HEK293 (cell line): ENCODE measurements around the gene NOM1.

ENCODE experiments used
- CTCF ChIA-PET: fragments of 350-600 bp; formaldehyde crosslinking; extraction: SDS; loops from one replicate; lab custom pipeline; 2021; ENCODE audit warnings: antibody characterized with exemption; lab: Yijun Ruan, JAX
- POLR2A ChIA-PET: fragments of 300-600 bp; formaldehyde crosslinking; extraction: SDS; loops from one replicate; lab custom pipeline; 2020; ENCODE audit warnings: antibody characterized with exemption, inconsistent platforms; lab: Yijun Ruan, JAX
- H3K27ac ChIP-seq: fragments of 200-500 bp; sonication (Bioruptor generic); 2 replicates; pipeline ENCODE4 v1.5.1; 2014; ENCODE audit warnings: low read depth, low read length, control low read depth, inconsistent platforms; ENCODE audit errors: extremely low read depth
- H3K36me3 ChIP-seq, 2 experiments: fragments of 200-500 bp in 1 of 2; sonication (Bioruptor generic) in 1 of 2; 1 replicate in 1 of 2; 2 replicates in 1 of 2; pipeline ENCODE4 v1.5.1; 2014 to 2017; ENCODE audit warnings: inconsistent platforms in 2 of 2, low read length in 2 of 2; ENCODE audit not compliant: control insufficient read depth in 2 of 2, insufficient read depth in 1 of 2
- H3K4me1 ChIP-seq: fragments of 200-500 bp; sonication (Bioruptor generic); 2 replicates; pipeline ENCODE4 v1.5.1; 2014; ENCODE audit warnings: mild to moderate bottlenecking, low read length, inconsistent platforms; ENCODE audit not compliant: control insufficient read depth, insufficient read depth
- H3K4me3 ChIP-seq: 2 replicates; pipeline ENCODE4 v1.5.1; 2011; ENCODE audit warnings: low read depth, mild to moderate bottlenecking, control low read depth, low read length, moderate library complexity
- H3K9me3 ChIP-seq: fragments of 200-500 bp; sonication (Bioruptor generic); 2 replicates; pipeline ENCODE4 v1.5.1; 2014; ENCODE audit warnings: low read depth, low read length, inconsistent platforms; ENCODE audit not compliant: control insufficient read depth, insufficient read depth
- FEZF1 ChIP-seq: fragments of 450-650 bp; formaldehyde crosslinking; IDR thresholded peaks from 2 replicates; pipeline ENCODE4 v1.5.1; 2016; ENCODE audit warnings: missing biosample characterization, missing genetic modification characterization
- GLIS2 ChIP-seq: fragments of 450-650 bp; formaldehyde crosslinking; IDR thresholded peaks from 2 replicates; pipeline ENCODE4 v1.5.1; 2016; ENCODE audit warnings: missing biosample characterization, missing genetic modification characterization
- HOXA7 ChIP-seq: sonication (generic); formaldehyde crosslinking; IDR thresholded peaks from 2 replicates; pipeline ENCODE4 v1.8.1; 2022; ENCODE audit warnings: missing genetic modification reagents, borderline replicate concordance
- HOXD13 ChIP-seq: sonication (generic); formaldehyde crosslinking; IDR thresholded peaks from 2 replicates; pipeline ENCODE4 v1.8.0; 2022; ENCODE audit warnings: missing genetic modification reagents, borderline replicate concordance
- OVOL3 ChIP-seq: fragments of 450-650 bp; formaldehyde crosslinking; IDR thresholded peaks from 2 replicates; pipeline ENCODE4 v1.5.1; 2016; ENCODE audit warnings: missing biosample characterization, missing genetic modification characterization
- PRDM1 ChIP-seq: fragments of 450-650 bp; formaldehyde crosslinking; IDR thresholded peaks from 2 replicates; pipeline ENCODE4; 2016; ENCODE audit warnings: missing biosample characterization, missing genetic modification characterization
- SP2 ChIP-seq: fragments of 450-650 bp; formaldehyde crosslinking; IDR thresholded peaks from 2 replicates; pipeline ENCODE4 v1.5.1; 2016; ENCODE audit warnings: missing biosample characterization, missing genetic modification characterization
- SP7 ChIP-seq: fragments of 450-650 bp; formaldehyde crosslinking; IDR thresholded peaks from 2 replicates; pipeline ENCODE4 v1.5.1; 2016; ENCODE audit warnings: missing biosample characterization, missing genetic modification characterization
- ZBTB20 ChIP-seq: fragments of 450-650 bp; formaldehyde crosslinking; IDR thresholded peaks from 2 replicates; pipeline ENCODE4 v1.5.1; 2016; ENCODE audit warnings: missing biosample characterization, missing genetic modification characterization
- ZBTB7A ChIP-seq: fragments of 450-650 bp; formaldehyde crosslinking; IDR thresholded peaks from 2 replicates; pipeline ENCODE4 v1.5.1; 2016; ENCODE audit warnings: low read depth, missing biosample characterization, missing genetic modification characterization
- ZNF114 ChIP-seq: fragments of 450-650 bp; formaldehyde crosslinking; IDR thresholded peaks from 2 replicates; pipeline ENCODE4 v1.5.0; 2017; ENCODE audit warnings: missing biosample characterization, missing genetic modification characterization
- ZNF121 ChIP-seq: fragments of 450-650 bp; formaldehyde crosslinking; IDR thresholded peaks from 2 replicates; pipeline ENCODE4 v1.5.1; 2016; ENCODE audit warnings: missing biosample characterization, missing genetic modification characterization
- ZNF211 ChIP-seq: fragments of 450-650 bp; formaldehyde crosslinking; IDR thresholded peaks from 2 replicates; pipeline ENCODE4 v1.5.1; 2016; ENCODE audit warnings: low read depth, missing biosample characterization, missing genetic modification characterization
- ZNF23 ChIP-seq: fragments of 450-650 bp; formaldehyde crosslinking; IDR thresholded peaks from 2 replicates; pipeline ENCODE4 v1.5.1; 2016; ENCODE audit warnings: missing biosample characterization, missing genetic modification characterization, borderline replicate concordance
- ZNF239 ChIP-seq: fragments of 450-650 bp; formaldehyde crosslinking; IDR thresholded peaks from 2 replicates; pipeline ENCODE4 v1.5.1; 2016; ENCODE audit warnings: missing biosample characterization, missing genetic modification characterization
- ZNF423 ChIP-seq: fragments of 450-650 bp; formaldehyde crosslinking; IDR thresholded peaks from 2 replicates; pipeline ENCODE4 v1.5.1; 2016; ENCODE audit warnings: missing biosample characterization, missing genetic modification characterization
- ZNF529 ChIP-seq: fragments of 450-650 bp; formaldehyde crosslinking; IDR thresholded peaks from 2 replicates; pipeline ENCODE4 v1.5.1; 2017; ENCODE audit warnings: missing genetic modification characterization, missing biosample characterization; ENCODE audit not compliant: insufficient replicate concordance
- ZNF549 ChIP-seq: fragments of 450-650 bp; IDR thresholded peaks from 2 replicates; pipeline ENCODE4 v1.5.1; 2018; ENCODE audit warnings: missing biosample characterization, missing genetic modification characterization, mild to moderate bottlenecking, inconsistent platforms, moderate library complexity
- ZNF600 ChIP-seq: fragments of 450-650 bp; formaldehyde crosslinking; IDR thresholded peaks from 2 replicates; pipeline ENCODE4 v1.5.1; 2016; ENCODE audit warnings: missing biosample characterization, missing genetic modification characterization
- ZNF747 ChIP-seq: fragments of 450-650 bp; formaldehyde crosslinking; IDR thresholded peaks from 2 replicates; pipeline ENCODE4 v1.5.1; 2016; ENCODE audit warnings: missing biosample characterization, missing genetic modification characterization
- ZNF76 ChIP-seq: fragments of 450-650 bp; formaldehyde crosslinking; IDR thresholded peaks from 2 replicates; pipeline ENCODE4; 2016; ENCODE audit warnings: low read depth, missing biosample characterization, missing genetic modification characterization, borderline replicate concordance
- ZNF777 ChIP-seq: fragments of 450-650 bp; formaldehyde crosslinking; IDR thresholded peaks from 2 replicates; pipeline ENCODE4 v1.5.1; 2017; ENCODE audit warnings: missing biosample characterization, missing genetic modification characterization, borderline replicate concordance
- ZSCAN23 ChIP-seq: fragments of 450-650 bp; formaldehyde crosslinking; IDR thresholded peaks from 2 replicates; pipeline ENCODE4 v1.5.1; 2016; ENCODE audit warnings: missing biosample characterization, missing genetic modification characterization
- ZXDB ChIP-seq: fragments of 450-650 bp; formaldehyde crosslinking; IDR thresholded peaks from 2 replicates; pipeline ENCODE4 v1.5.1; 2016; ENCODE audit warnings: missing biosample characterization, missing genetic modification characterization
- TF ChIP-seq, protein P1 (sequence below): fragments of 450-650 bp; formaldehyde crosslinking; IDR thresholded peaks from 2 replicates; pipeline ENCODE4 v1.5.1; 2016; ENCODE audit warnings: missing biosample characterization, missing genetic modification characterization
- TF ChIP-seq, protein P2 (sequence below): IDR thresholded peaks from 2 replicates; pipeline ENCODE4 v1.6.1; 2011; ENCODE audit warnings: mild to moderate bottlenecking, low read depth, low read length, borderline replicate concordance
- TF ChIP-seq, protein P3 (sequence below): sonication (generic); formaldehyde crosslinking; IDR thresholded peaks from 2 replicates; pipeline ENCODE4 v1.8.1; 2022; ENCODE audit warnings: mild to moderate bottlenecking, moderate library complexity, missing genetic modification reagents
- TF ChIP-seq, protein P4 (sequence below): fragments of 450-650 bp; formaldehyde crosslinking; IDR thresholded peaks from 2 replicates; pipeline ENCODE4 v1.5.1; 2016; ENCODE audit warnings: missing biosample characterization, missing genetic modification characterization
- TF ChIP-seq, protein P5 (sequence below): fragments of 450-650 bp; formaldehyde crosslinking; IDR thresholded peaks from 2 replicates; pipeline ENCODE4 v1.5.1; 2017; ENCODE audit warnings: missing biosample characterization, missing genetic modification characterization

Gene NOM1

DNA sequence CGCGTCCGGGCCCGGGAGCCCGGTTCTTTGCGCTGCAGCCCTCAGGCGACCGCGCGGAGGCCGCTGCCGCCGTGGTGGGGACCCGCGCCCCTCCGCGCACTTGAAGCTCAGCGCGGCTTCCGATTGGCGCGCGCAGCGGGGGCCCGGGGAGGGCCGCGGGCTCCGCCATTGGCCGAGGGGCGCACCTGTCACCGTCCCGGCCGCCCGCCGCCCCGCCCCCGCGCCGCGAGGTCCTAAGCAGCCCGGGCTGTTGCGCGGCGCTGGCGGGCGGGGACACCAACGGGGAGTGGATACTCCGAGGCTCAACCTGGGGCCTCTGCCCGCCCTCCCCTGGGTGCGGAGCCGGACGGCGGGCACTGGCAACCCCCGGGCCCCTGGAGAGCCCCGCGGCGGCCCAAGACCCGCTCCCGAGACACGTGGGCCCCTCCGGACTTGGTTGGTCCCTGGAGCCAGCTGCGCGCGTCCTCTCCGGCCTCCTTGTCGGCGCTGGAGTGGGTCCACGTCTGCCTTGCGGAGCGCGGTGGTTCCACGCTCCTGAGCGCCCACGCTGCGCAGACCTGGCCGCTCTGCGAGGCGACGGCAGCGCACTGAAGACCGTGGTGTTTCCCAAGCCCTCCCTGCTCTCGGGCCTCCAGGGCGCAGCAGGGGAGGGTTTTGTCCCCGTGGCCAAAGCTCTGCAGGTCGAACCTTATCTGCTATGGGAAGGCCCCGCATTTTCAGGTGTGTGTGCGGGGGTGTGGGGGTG is 61.2 kb downstream of the NOM1 start, which contains the start of gene MNX1 (continued):
- TF ChIP-seq ZNF529 (tag by site-specific recombination) (no peak), SP2 (tag by site-specific recombination) (0 out of 2 replicates have a peak, but pooled peaks have one; percentile 10), HOXD13 (CRISPR knock-in tag) (no peak), ZNF549 (tag by site-specific recombination) (no peak), ZNF777 (tag by site-specific recombination) (peak; percentile 77; the same call in 1 of the 2 replicates), ZNF23 (tag by site-specific recombination) (no peak), GLIS2 (tag by site-specific recombination) (peak; percentile 60), PRDM1 (no peak)
- TF ChIP-seq, protein P1, sequence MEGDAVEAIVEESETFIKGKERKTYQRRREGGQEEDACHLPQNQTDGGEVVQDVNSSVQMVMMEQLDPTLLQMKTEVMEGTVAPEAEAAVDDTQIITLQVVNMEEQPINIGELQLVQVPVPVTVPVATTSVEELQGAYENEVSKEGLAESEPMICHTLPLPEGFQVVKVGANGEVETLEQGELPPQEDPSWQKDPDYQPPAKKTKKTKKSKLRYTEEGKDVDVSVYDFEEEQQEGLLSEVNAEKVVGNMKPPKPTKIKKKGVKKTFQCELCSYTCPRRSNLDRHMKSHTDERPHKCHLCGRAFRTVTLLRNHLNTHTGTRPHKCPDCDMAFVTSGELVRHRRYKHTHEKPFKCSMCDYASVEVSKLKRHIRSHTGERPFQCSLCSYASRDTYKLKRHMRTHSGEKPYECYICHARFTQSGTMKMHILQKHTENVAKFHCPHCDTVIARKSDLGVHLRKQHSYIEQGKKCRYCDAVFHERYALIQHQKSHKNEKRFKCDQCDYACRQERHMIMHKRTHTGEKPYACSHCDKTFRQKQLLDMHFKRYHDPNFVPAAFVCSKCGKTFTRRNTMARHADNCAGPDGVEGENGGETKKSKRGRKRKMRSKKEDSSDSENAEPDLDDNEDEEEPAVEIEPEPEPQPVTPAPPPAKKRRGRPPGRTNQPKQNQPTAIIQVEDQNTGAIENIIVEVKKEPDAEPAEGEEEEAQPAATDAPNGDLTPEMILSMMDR (tag by site-specific recombination), result 0 out of 2 replicates have a peak, but pooled peaks have one; percentile 10
- TF ChIP-seq, protein P2, sequence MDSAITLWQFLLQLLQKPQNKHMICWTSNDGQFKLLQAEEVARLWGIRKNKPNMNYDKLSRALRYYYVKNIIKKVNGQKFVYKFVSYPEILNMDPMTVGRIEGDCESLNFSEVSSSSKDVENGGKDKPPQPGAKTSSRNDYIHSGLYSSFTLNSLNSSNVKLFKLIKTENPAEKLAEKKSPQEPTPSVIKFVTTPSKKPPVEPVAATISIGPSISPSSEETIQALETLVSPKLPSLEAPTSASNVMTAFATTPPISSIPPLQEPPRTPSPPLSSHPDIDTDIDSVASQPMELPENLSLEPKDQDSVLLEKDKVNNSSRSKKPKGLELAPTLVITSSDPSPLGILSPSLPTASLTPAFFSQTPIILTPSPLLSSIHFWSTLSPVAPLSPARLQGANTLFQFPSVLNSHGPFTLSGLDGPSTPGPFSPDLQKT, result no peak
- TF ChIP-seq, all 188 proteins: peak for 42

DNA sequence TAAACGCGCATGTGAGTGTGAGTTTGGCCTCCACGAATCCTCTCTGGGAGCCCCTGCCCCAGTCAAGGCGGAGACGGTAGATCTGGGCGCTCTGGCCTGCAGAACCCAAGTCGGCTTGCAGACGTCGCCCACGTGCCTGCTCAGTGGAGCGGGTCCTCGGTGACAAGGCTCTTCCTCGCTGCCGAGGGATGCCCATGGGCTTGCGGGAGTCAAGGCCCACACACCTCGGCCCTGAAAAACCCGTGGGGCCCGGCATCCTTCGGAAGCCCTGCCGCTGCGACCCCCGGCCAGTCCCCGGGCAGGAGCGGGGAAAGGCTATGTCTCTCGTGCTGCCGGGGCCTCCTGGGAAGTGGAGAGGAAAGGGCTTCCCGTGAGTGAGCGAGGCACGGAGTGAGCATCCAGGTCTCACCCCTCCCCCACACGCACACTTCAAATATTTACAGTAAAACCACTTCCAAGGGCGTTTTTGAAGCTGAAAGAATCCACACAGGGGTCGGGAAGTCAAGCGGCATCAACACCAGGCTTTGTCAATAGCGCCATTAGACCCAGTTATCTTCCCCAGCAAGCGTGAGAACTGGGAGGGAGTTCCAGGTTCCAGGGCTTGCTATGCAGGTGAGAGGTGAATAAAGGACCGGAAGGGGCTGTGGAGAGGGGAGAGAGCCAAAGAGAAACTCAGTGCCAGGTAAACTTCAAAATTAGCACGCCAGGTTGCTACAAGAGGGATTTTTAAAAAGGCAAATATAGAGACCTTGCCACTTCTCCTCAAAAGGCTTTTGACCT is 62.0 kb downstream of the NOM1 start:
- H3K9me3 ChIP-seq, result no peaks in the 10 kb centered on the region
- peak overlapping the region; percentile 59 for H3K4me3 ChIP-seq
- POLR2A ChIA-PET, result interaction anchor here (0.6 to 1.5 kb wide), 4 partner anchors 11 to 55 kb away, joined by 3 to 7 read pairs (median 6); no protein-coding TSS in a partner anchor
- H3K36me3 ChIP-seq, result peaks cover 0 to 2% of the 10 kb centered on the region in 2 experiments; a peak in 2 of 3 replicates
- CTCF ChIA-PET, result interaction anchor here (0.7 kb wide), 1 partner anchor 125 kb away, joined by 4 read pairs; no protein-coding TSS in a partner anchor
- H3K27ac ChIP-seq, result peak overlapping the region; percentile 55; the same call in 1 of the 2 replicates
- peaks cover 10% of the 10 kb centered on the region; the same call in 1 of the 2 replicates for H3K4me1 ChIP-seq
- TF ChIP-seq ZNF211 (tag by site-specific recombination) (no peak), ZNF239 (tag by site-specific recombination) (no peak), ZXDB (tag by site-specific recombination) (no peak), ZNF114 (tag by site-specific recombination) (no peak), ZSCAN23 (no peak), ZNF76 (tag by site-specific recombination) (peak; percentile 32; the same call in 1 of the 2 replicates), ZNF121 (no peak), ZNF747 (tag by site-specific recombination) (no peak), HOXA7 (CRISPR knock-in tag) (no peak), ZBTB20 (tag by site-specific recombination) (peak; percentile 15), ZBTB7A (tag by site-specific recombination) (no peak), FEZF1 (tag by site-specific recombination) (0 out of 2 replicates have a peak, but pooled peaks have one; percentile 40), OVOL3 (tag by site-specific recombination) (no peak), SP7 (tag by site-specific recombination) (no peak), ZNF600 (no peak), ZNF423 (no peak)
- TF ChIP-seq, protein P3, sequence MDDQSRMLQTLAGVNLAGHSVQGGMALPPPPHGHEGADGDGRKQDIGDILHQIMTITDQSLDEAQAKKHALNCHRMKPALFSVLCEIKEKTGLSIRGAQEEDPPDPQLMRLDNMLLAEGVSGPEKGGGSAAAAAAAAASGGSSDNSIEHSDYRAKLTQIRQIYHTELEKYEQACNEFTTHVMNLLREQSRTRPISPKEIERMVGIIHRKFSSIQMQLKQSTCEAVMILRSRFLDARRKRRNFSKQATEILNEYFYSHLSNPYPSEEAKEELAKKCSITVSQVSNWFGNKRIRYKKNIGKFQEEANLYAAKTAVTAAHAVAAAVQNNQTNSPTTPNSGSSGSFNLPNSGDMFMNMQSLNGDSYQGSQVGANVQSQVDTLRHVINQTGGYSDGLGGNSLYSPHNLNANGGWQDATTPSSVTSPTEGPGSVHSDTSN (CRISPR knock-in tag), result no peak
- TF ChIP-seq, protein P4, sequence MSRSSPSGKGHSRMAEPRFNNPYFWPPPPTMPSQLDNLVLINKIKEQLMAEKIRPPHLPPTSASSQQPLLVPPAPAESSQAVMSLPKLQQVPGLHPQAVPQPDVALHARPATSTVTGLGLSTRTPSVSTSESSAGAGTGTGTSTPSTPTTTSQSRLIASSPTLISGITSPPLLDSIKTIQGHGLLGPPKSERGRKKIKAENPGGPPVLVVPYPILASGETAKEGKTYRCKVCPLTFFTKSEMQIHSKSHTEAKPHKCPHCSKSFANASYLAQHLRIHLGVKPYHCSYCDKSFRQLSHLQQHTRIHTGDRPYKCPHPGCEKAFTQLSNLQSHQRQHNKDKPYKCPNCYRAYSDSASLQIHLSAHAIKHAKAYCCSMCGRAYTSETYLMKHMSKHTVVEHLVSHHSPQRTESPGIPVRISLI (tag by site-specific recombination), result no peak
- TF ChIP-seq, protein P5, sequence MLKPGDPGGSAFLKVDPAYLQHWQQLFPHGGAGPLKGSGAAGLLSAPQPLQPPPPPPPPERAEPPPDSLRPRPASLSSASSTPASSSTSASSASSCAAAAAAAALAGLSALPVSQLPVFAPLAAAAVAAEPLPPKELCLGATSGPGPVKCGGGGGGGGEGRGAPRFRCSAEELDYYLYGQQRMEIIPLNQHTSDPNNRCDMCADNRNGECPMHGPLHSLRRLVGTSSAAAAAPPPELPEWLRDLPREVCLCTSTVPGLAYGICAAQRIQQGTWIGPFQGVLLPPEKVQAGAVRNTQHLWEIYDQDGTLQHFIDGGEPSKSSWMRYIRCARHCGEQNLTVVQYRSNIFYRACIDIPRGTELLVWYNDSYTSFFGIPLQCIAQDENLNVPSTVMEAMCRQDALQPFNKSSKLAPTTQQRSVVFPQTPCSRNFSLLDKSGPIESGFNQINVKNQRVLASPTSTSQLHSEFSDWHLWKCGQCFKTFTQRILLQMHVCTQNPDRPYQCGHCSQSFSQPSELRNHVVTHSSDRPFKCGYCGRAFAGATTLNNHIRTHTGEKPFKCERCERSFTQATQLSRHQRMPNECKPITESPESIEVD (tag by site-specific recombination), result no peak
